Neural progenitor cell (in vitro differentiated cells): ENCODE results near the gene OCA2. TPM values are rescaled to one million over a fixed set of nuclear protein-coding genes. Genes with fewer than 3 reads are reported as not detected.
"Not testable (repeated sequence)": the region's sequence is repeated elsewhere in the genome, so short reads cannot be mapped to it uniquely, and the experiment has no call there.

Experiments used
- DNase-seq: peaks from one replicate; pipeline ENCODE4 v3.0.0-alpha.2; 2016; ENCODE audit warnings: low spot score
- H2AFZ ChIP-seq: fragments of 200-600 bp; sonication (generic); replicated peaks from 2 replicates; pipeline ENCODE4 v1.6.1; 2016; ENCODE audit warnings: antibody characterized with exemption
- H3F3A ChIP-seq: fragments of 200-600 bp; sonication (generic); 2 replicates; pipeline ENCODE4 v1.6.1; 2016; ENCODE audit warnings: antibody characterized with exemption, low read depth
- H3K27ac ChIP-seq: fragments of 200-600 bp; sonication (generic); 2 replicates; pipeline ENCODE4 v1.5.1; 2016; ENCODE audit warnings: mild to moderate bottlenecking
- H3K27me3 ChIP-seq: fragments of 200-600 bp; sonication (generic); 2 replicates; pipeline ENCODE4 v1.6.1; 2016; ENCODE audit warnings: mild to moderate bottlenecking, moderate library complexity
- H3K36me3 ChIP-seq: fragments of 200-600 bp; sonication (generic); 2 replicates; pipeline ENCODE4 v1.5.1; 2016
- H3K4me1 ChIP-seq: fragments of 200-600 bp; sonication (generic); 2 replicates; pipeline ENCODE4 v1.6.1; 2016; ENCODE audit warnings: mixed run types
- H3K4me2 ChIP-seq: fragments of 200-600 bp; sonication (generic); 2 replicates; pipeline ENCODE4 v1.6.1; 2016
- H3K4me3 ChIP-seq: fragments of 200-600 bp; sonication (generic); 2 replicates; pipeline ENCODE4 v1.5.1; 2016
- H3K79me2 ChIP-seq: fragments of 200-600 bp; sonication (generic); 2 replicates; pipeline ENCODE4 v1.6.1; 2016; ENCODE audit warnings: low read depth
- H3K9ac ChIP-seq: fragments of 200-600 bp; sonication (generic); 2 replicates; pipeline ENCODE4 v1.6.1; 2016
- H3K9me3 ChIP-seq: fragments of 200-600 bp; sonication (generic); 2 replicates; pipeline ENCODE4 v1.5.1; 2016; ENCODE audit warnings: low read depth
- H4K20me1 ChIP-seq: fragments of 200-600 bp; sonication (generic); 2 replicates; pipeline ENCODE4 v1.6.1; 2016; ENCODE audit warnings: low read depth
- H3K27ac Mint-ChIP-seq: 3 replicates; pipeline ENCODE4 v1.8.0; 2021; ENCODE audit warnings: mixed read lengths
- H3K27me3 Mint-ChIP-seq: 2 replicates; pipeline ENCODE4 v1.8.0; 2022; ENCODE audit warnings: low read depth, mild to moderate bottlenecking, inconsistent platforms, moderate library complexity, mixed read lengths; ENCODE audit not compliant: insufficient read depth
- H3K36me3 Mint-ChIP-seq: 3 replicates; pipeline ENCODE4 v1.8.0; 2021; ENCODE audit warnings: mixed read lengths
- H3K4me1 Mint-ChIP-seq: 3 replicates; pipeline ENCODE4 v1.8.0; 2021; ENCODE audit warnings: mixed read lengths
- H3K4me3 Mint-ChIP-seq: 3 replicates; pipeline ENCODE4 v1.8.0; 2021; ENCODE audit warnings: mild to moderate bottlenecking, moderate library complexity, mixed read lengths
- H3K9me3 Mint-ChIP-seq: 3 replicates; pipeline ENCODE4 v1.8.0; 2020; ENCODE audit warnings: mixed read lengths
- EZH2 ChIP-seq: fragments of 200-600 bp; sonication (generic); IDR thresholded peaks from 2 replicates; pipeline ENCODE4 v1.6.1; 2017; ENCODE audit warnings: antibody characterized with exemption, mild to moderate bottlenecking, moderate library complexity
- EZH2phosphoT487 ChIP-seq: fragments of 200-600 bp; sonication (generic); IDR thresholded peaks from 2 replicates; pipeline ENCODE4 v1.6.1; 2017; ENCODE audit warnings: antibody characterized with exemption
- total RNA-seq: library from RNA; depleted of rRNA; stranded (reverse); fragments of >200 nt; gene quantifications from 2 replicates; pipeline ENCODE4 v1.2.3, GENCODE V29; 2015; ENCODE audit warnings: low replicate concordance
- TF ChIP-seq, protein P1 (sequence below): fragments of 200-600 bp; sonication (generic); IDR thresholded peaks from 2 replicates; pipeline ENCODE4 v1.5.1; 2017; ENCODE audit warnings: antibody characterized with exemption, mild to moderate bottlenecking

OCA2 gene
- total RNA-seq: 0.65 and 1.0 TPM in 2 replicates

DNA sequence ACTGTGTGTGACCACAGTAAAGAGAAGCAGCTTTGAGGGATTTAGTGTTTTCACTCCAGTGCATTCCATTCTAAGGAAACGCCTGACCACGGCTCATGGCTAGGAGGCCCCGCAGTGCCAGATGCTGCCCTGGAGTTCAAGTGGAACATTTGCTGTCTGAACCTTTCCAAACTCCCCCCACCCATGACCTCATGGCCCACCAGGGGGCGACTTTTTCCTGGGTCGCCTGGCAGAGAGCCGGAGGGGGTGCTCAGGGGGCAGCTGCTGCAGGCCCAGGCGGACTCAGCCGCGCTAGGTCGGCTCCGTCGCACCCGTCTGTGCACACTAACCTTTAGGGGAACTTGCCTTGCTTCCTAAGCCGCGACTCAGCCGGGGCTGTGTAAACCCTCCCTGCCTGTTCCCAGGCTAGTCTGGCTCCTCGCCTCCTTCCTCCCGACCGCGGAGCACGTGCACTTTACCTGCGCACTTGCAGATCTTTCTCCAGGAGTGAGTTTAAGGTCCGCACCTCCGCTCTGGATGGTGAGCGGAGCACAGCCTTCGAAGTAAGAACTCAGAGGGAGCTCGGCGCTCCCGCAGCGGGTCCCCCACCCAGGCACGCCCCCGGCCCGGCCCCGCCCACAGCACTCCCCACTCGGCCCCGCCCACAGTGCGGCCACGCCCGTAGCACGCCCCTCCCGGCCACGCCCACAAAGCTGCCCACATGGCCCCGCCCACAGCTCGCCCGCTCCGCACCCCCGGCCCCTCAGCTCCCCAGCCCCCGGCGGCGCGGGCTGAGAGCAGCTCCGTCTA lies at the start of gene OCA2:
Gene OCA2, minus strand, starts transcription at position 550 of the 789 bp plus-strand sequence. CDS start 17,441 bp downstream, outside the sequence.
- Histone ChIP-seq H3F3A (peaks cover 30% of the 10 kb centered on the region), H3K27ac (no peak within 1 kb of the TSS), H3K4me1 (peaks cover 31% of the 10 kb centered on the region), H3K4me3 (peak within 1 kb of the TSS; percentile 44), H3K9ac (no peak within 1 kb of the TSS), H3K9me3 (no peaks in the 10 kb centered on the region), H3K4me2 (peak within 1 kb of the TSS; percentile 73), H2AFZ (peak within 1 kb of the TSS; percentile 50), H3K36me3 (no peaks in the 10 kb centered on the region), H4K20me1 (peaks cover 36% of the 10 kb centered on the region), H3K27me3 (peaks cover 100% of the 10 kb centered on the region), H3K79me2 (no peaks in the 10 kb centered on the region)
- peaks cover 36% of the 10 kb centered on the region for H3K4me1 Mint-ChIP-seq
- peak; percentile 91 for DNase-seq
- peak; percentile 39 for TF ChIP-seq EZH2
- TF ChIP-seq EZH2phosphoT487: peak; percentile 17
- TF ChIP-seq, protein P1, sequence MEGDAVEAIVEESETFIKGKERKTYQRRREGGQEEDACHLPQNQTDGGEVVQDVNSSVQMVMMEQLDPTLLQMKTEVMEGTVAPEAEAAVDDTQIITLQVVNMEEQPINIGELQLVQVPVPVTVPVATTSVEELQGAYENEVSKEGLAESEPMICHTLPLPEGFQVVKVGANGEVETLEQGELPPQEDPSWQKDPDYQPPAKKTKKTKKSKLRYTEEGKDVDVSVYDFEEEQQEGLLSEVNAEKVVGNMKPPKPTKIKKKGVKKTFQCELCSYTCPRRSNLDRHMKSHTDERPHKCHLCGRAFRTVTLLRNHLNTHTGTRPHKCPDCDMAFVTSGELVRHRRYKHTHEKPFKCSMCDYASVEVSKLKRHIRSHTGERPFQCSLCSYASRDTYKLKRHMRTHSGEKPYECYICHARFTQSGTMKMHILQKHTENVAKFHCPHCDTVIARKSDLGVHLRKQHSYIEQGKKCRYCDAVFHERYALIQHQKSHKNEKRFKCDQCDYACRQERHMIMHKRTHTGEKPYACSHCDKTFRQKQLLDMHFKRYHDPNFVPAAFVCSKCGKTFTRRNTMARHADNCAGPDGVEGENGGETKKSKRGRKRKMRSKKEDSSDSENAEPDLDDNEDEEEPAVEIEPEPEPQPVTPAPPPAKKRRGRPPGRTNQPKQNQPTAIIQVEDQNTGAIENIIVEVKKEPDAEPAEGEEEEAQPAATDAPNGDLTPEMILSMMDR: peak; percentile 50
- peaks cover 2% of the 10 kb centered on the region for H3K9me3 Mint-ChIP-seq
- no peaks in the 10 kb centered on the region for H3K36me3 Mint-ChIP-seq
- peak within 1 kb of the TSS; percentile 81 for H3K4me3 Mint-ChIP-seq
- H3K27me3 Mint-ChIP-seq: peaks cover 51% of the 10 kb centered on the region
- H3K27ac Mint-ChIP-seq: peak within 1 kb of the TSS; percentile 2

GRCh38 chr15:28147801-28148200 lies 48.7 kb upstream of the OCA2 start:
- H3K4me2 ChIP-seq: no peak overlapping the region
- H3K27ac ChIP-seq: no peak overlapping the region
- H3K27me3 ChIP-seq: no peaks in the 10 kb centered on the region
- H3K4me3 ChIP-seq: no peak overlapping the region
- H3K9me3 ChIP-seq: no peaks in the 10 kb centered on the region
- Mint-ChIP-seq H3K9me3 (peaks cover 19% of the 10 kb centered on the region), H3K27ac (no peak overlapping the region), H3K4me3 (no peak overlapping the region), H3K27me3 (peaks cover 4% of the 10 kb centered on the region), H3K36me3 (peaks cover 67% of the 10 kb centered on the region), H3K4me1 (no peaks in the 10 kb centered on the region)
- DNase-seq: no peak
- H3K9ac ChIP-seq: no peak overlapping the region
- peaks cover 30% of the 10 kb centered on the region for H3K79me2 ChIP-seq
- TF ChIP-seq, protein P1: no peak
- TF ChIP-seq EZH2phosphoT487 (no peak), EZH2 (no peak)
- H3K4me1 ChIP-seq: no peaks in the 10 kb centered on the region
- H4K20me1 ChIP-seq: no peaks in the 10 kb centered on the region
- no peaks in the 10 kb centered on the region for H3K36me3 ChIP-seq
- no peak overlapping the region for H2AFZ ChIP-seq
- H3F3A ChIP-seq: no peaks in the 10 kb centered on the region

DNA sequence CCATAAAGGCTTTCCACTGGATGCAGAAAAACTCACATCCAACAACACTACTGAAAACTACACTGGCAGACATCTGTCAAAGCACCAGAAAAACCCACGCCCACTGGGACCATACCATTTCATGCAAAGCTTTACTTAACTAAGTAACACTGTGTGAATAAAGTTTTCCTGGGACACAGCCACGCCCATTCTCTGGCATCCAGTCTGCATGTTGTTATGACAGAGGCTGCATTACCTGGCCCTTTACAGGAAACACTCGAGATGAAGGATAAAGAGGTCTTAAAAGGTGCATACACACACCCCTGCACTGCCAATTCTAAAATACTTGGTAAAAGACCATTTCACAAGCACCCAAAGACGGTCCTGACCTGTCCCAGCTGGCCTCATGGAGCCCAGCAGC lies 46.3 kb upstream of the OCA2 start:
- not testable (repeated sequence) for H3K4me3 Mint-ChIP-seq, H3K27ac Mint-ChIP-seq, H3K9me3 ChIP-seq, H3K4me2 ChIP-seq, H3K9ac ChIP-seq, H3K4me1 Mint-ChIP-seq, H2AFZ ChIP-seq, H3F3A ChIP-seq, H3K4me3 ChIP-seq, H3K27me3 Mint-ChIP-seq, H3K27me3 ChIP-seq, H3K4me1 ChIP-seq, H3K36me3 ChIP-seq, H4K20me1 ChIP-seq, H3K27ac ChIP-seq, DNase-seq
- H3K79me2 ChIP-seq: peaks cover 22% of the 10 kb centered on the region
- H3K9me3 Mint-ChIP-seq: peaks cover 15% of the 10 kb centered on the region
- peaks cover 59% of the 10 kb centered on the region for H3K36me3 Mint-ChIP-seq

GRCh38 chr15:28140062-28140461 lies 40.9 kb upstream of the OCA2 start:
- no peak for DNase-seq
- peaks cover 54% of the 10 kb centered on the region for H3K36me3 Mint-ChIP-seq
- no peak overlapping the region for H3K4me3 Mint-ChIP-seq
- no peaks in the 10 kb centered on the region for H3K4me1 ChIP-seq
- no peaks in the 10 kb centered on the region for H3K36me3 ChIP-seq
- no peak overlapping the region for H3K27ac ChIP-seq
- no peak overlapping the region for H2AFZ ChIP-seq
- TF ChIP-seq, protein P1: no peak
- TF ChIP-seq EZH2 (no peak), EZH2phosphoT487 (no peak)
- no peak overlapping the region for H3K4me2 ChIP-seq
- no peaks in the 10 kb centered on the region for H3K9me3 Mint-ChIP-seq
- H3K9ac ChIP-seq: no peak overlapping the region
- H3K79me2 ChIP-seq: no peaks in the 10 kb centered on the region
- no peaks in the 10 kb centered on the region for H4K20me1 ChIP-seq
- no peaks in the 10 kb centered on the region for H3K27me3 ChIP-seq
- H3K4me3 ChIP-seq: no peak overlapping the region
- no peaks in the 10 kb centered on the region for H3K4me1 Mint-ChIP-seq
- H3K27ac Mint-ChIP-seq: no peak overlapping the region
- H3F3A ChIP-seq: no peaks in the 10 kb centered on the region
- peaks cover 2% of the 10 kb centered on the region for H3K27me3 Mint-ChIP-seq
- no peaks in the 10 kb centered on the region for H3K9me3 ChIP-seq

DNA sequence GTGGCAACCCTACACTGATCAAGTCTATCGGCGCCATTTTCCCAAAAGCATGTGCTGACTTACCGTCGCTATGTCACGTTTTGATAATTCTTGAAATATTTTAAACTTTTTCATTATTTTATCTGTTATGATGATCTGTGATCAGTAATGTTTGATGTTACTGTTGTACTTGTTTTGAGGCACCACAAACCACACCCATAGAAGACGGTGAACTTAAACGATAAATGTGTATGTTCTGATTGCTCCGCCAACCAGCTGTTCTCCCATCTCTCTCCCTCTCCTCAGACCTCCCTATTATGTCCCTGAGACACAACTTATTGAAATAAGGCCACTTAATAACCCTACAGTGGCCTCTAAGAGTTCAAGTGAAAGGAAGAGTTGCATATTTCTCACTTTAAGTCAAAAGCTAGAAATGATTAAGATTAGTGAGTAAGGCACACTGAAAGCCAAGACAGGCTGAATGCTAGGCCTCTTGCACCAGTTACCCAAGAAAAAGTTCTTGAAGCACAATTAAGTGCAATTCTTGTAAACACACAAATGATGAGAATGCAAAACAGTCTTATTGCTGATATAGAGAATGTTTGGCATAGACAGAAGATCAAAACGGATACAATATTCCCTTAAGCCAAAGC lies 38.4 kb upstream of the OCA2 start:
- not testable (repeated sequence) for H3K9ac ChIP-seq, H3K9me3 Mint-ChIP-seq, H2AFZ ChIP-seq, H3K27ac ChIP-seq, H3K27me3 Mint-ChIP-seq, H3K36me3 ChIP-seq, H3F3A ChIP-seq, H3K9me3 ChIP-seq, H3K27me3 ChIP-seq, DNase-seq, H3K79me2 ChIP-seq, H3K27ac Mint-ChIP-seq, H3K4me1 Mint-ChIP-seq, H3K4me1 ChIP-seq, H3K4me3 ChIP-seq, H3K4me3 Mint-ChIP-seq, H3K4me2 ChIP-seq, H4K20me1 ChIP-seq
- peaks cover 48% of the 10 kb centered on the region for H3K36me3 Mint-ChIP-seq
